ENCODE results near the gene PRND.
"Not testable (repeated sequence)": the region's sequence is repeated elsewhere in the genome, so short reads cannot be mapped to it uniquely, and the experiment has no call there.

The PRND gene

DNA sequence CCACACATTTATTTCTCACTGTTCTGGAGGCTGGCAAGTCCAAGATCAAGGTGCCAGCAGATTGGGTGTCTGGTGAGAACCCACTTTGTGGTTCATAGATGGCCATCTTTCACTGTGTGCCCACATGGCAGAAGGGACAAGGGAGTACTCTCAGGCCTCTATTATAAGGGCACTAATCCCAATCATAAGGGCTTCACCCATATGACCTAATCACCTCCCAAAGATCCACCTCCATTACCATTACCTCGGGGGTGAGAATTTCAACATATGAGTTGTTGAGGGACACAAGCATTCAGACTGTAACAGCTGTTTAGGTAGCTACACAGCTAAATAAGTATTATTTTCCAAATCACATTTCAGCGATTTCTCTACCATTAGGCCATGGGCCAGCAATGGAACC is 2.5 kb upstream of the PRND start:
- no peak overlapping the region for H3K4me3 Mint-ChIP-seq
- peaks cover 17% of the 10 kb centered on the region for H3K4me1 Mint-ChIP-seq (ENCODE audit: low read depth)
- no peak overlapping the region for H3K27ac Mint-ChIP-seq
- H3K27me3 Mint-ChIP-seq = no peaks in the 10 kb centered on the region
- no peaks in the 10 kb centered on the region for H3K9me3 Mint-ChIP-seq
- H3K36me3 Mint-ChIP-seq (ENCODE audit: low read depth) = no peaks in the 10 kb centered on the region

DNA sequence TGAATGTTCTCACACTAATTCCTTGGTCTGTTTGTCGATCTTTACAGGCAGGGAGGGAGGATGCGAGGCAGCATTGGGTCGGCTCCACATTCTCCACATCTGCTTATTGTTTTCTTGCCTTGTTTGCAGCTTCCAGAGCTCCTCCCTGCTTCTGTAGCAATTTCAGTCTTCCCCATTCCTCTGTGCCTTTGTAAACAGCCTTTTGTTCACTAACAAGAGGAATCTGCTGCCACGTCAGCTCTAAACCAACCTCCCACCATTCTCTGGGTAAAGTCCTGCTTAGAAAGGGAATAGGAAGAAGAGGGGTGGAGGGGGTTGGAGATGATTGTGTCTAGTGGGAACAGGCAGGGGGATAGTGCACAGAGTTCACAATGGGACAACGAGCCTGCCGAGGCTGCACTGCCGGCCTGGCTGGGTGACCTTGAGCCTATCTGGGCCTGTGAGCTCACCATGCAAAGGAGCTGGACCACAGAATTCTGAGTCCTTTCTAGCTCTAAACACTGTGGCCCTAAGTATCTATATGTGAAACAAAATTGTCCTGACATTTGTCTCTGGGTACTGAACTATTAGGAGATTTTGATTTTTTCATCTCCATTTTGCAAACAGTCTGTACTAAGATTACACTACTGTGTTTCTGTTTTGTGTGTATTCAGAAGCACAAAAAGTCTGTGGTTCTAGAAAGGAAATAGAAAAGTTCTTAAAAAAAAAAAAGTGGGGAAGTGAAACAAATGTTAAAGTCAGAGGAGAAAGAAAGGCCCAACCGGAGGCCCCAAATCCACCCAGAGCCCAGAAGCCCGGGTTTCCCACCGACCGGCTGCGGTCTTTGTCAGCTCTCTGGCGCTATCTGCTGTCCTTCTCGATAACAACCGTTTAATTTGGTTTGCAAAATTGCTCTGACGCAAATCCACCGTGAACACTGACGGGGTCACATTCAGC is 1.4 kb upstream of the PRND start:
- no peak overlapping the region for H3K4me3 Mint-ChIP-seq
- peaks cover 17% of the 10 kb centered on the region for H3K4me1 Mint-ChIP-seq (ENCODE audit: low read depth)
- H3K27ac Mint-ChIP-seq = peak overlapping the region; percentile 26
- H3K36me3 Mint-ChIP-seq (ENCODE audit: low read depth) = no peaks in the 10 kb centered on the region
- no peaks in the 10 kb centered on the region for H3K9me3 Mint-ChIP-seq
- H3K27me3 Mint-ChIP-seq = no peaks in the 10 kb centered on the region

DNA sequence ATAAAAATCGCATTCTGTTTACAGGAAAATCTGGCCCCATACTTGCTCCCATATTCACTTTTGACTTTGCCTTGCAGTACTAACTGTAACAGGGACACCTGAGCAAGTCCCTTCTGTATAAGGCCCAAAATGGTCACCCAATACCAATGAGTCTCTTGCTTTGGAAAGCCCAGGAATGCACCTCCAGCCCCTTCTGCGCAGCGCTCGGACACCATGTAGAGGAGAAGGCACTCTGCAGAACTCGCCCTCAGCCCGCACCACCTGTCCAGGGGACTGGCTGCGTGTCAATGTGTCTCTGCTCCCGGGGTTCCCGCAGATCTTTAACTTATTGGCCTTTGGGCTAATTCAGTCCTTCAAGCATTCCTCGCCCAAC is 746 bp upstream of the PRND start:
- Mint-ChIP-seq H3K4me1 (ENCODE audit: low read depth) (peaks cover 17% of the 10 kb centered on the region), H3K9me3 (no peaks in the 10 kb centered on the region), H3K27ac (no peak overlapping the region), H3K27me3 (no peaks in the 10 kb centered on the region), H3K36me3 (ENCODE audit: low read depth) (no peaks in the 10 kb centered on the region), H3K4me3 (no peak overlapping the region)

DNA sequence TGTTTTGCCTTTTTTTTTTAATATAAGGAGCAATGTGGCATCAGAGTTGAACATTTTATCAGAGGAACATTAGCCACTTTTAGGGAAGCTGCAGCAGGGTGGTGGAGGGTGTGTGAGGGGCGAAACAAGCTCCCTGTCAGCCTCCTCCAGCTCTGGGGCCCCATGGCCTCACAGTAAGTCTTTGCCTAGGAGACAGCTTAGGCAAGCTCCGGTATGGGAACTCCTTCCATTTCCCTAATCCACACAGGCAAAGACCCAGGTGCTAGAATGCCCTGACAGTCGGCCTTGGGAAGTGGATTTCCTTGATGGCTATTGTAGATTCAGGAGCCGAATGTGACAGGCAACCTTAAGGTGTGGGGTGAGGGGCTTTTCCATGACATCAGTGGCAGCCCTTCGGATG is 862 bp downstream of the PRND start:
- H3K27ac Mint-ChIP-seq = no peak overlapping the region

GRCh38 chr20:4722993-4723392 is 1.3 kb downstream of the PRND start:
- Mint-ChIP-seq H3K9me3 (no peaks in the 10 kb centered on the region), H3K27me3 (no peaks in the 10 kb centered on the region), H3K36me3 (ENCODE audit: low read depth) (no peaks in the 10 kb centered on the region), H3K27ac (no peak overlapping the region), H3K4me1 (ENCODE audit: low read depth) (peaks cover 27% of the 10 kb centered on the region), H3K4me3 (no peak overlapping the region)

More for the DNA sequence above, 862 bp downstream of the PRND start:
- no peaks in the 10 kb centered on the region for H3K36me3 Mint-ChIP-seq (ENCODE audit: low read depth)
- no peak overlapping the region for H3K4me3 Mint-ChIP-seq
- peaks cover 27% of the 10 kb centered on the region for H3K4me1 Mint-ChIP-seq (ENCODE audit: low read depth)
- no peaks in the 10 kb centered on the region for H3K27me3 Mint-ChIP-seq
- no peaks in the 10 kb centered on the region for H3K9me3 Mint-ChIP-seq

GRCh38 chr20:4723553-4723952 is 1.8 kb downstream of the PRND start:
- H3K4me3 Mint-ChIP-seq; H3K27me3 Mint-ChIP-seq; H3K9me3 Mint-ChIP-seq; H3K27ac Mint-ChIP-seq; H3K36me3 Mint-ChIP-seq (ENCODE audit: low read depth): not testable (repeated sequence)
- peaks cover 27% of the 10 kb centered on the region for H3K4me1 Mint-ChIP-seq (ENCODE audit: low read depth)

GRCh38 chr20:4724459-4725262 is 3.0 kb downstream of the PRND start:
- no peaks in the 10 kb centered on the region for H3K36me3 Mint-ChIP-seq (ENCODE audit: low read depth)
- H3K4me3 Mint-ChIP-seq = no peak overlapping the region
- H3K4me1 Mint-ChIP-seq (ENCODE audit: low read depth) = peaks cover 24% of the 10 kb centered on the region
- H3K27me3 Mint-ChIP-seq = no peaks in the 10 kb centered on the region
- no peak overlapping the region for H3K27ac Mint-ChIP-seq
- no peaks in the 10 kb centered on the region for H3K9me3 Mint-ChIP-seq

GRCh38 chr20:4725263-4725550 is 3.5 kb downstream of the PRND start:
- Mint-ChIP-seq H3K4me3 (no peak overlapping the region), H3K4me1 (ENCODE audit: low read depth) (peaks cover 19% of the 10 kb centered on the region), H3K36me3 (ENCODE audit: low read depth) (no peaks in the 10 kb centered on the region), H3K9me3 (no peaks in the 10 kb centered on the region), H3K27ac (no peak overlapping the region), H3K27me3 (no peaks in the 10 kb centered on the region)

- no peaks in the 10 kb centered on the region for H3K27me3 Mint-ChIP-seq
- peak overlapping the region; percentile 40 for H3K4me3 Mint-ChIP-seq
- no peak overlapping the region for H3K27ac Mint-ChIP-seq
- no peaks in the 10 kb centered on the region for H3K9me3 Mint-ChIP-seq
- H3K36me3 Mint-ChIP-seq (ENCODE audit: low read depth) = no peaks in the 10 kb centered on the region
- peaks cover 10% of the 10 kb centered on the region for H3K4me1 Mint-ChIP-seq (ENCODE audit: low read depth)
These were observed 5.1 kb downstream of the PRND start for GRCh38 chr20:4726710-4727397.

- peaks cover 10% of the 10 kb centered on the region for H3K4me1 Mint-ChIP-seq (ENCODE audit: low read depth)
- no peak overlapping the region for H3K4me3 Mint-ChIP-seq
- no peaks in the 10 kb centered on the region for H3K36me3 Mint-ChIP-seq (ENCODE audit: low read depth)
- no peaks in the 10 kb centered on the region for H3K9me3 Mint-ChIP-seq
- no peak overlapping the region for H3K27ac Mint-ChIP-seq
- H3K27me3 Mint-ChIP-seq = peaks cover 7% of the 10 kb centered on the region
These were observed 6.5 kb downstream of the PRND start for GRCh38 chr20:4728120-4728760.

GRCh38 chr20:4729265-4729664 is 7.6 kb downstream of the PRND start:
- Mint-ChIP-seq H3K27ac (no peak overlapping the region), H3K4me1 (ENCODE audit: low read depth) (peaks cover 10% of the 10 kb centered on the region), H3K27me3 (peaks cover 14% of the 10 kb centered on the region), H3K36me3 (ENCODE audit: low read depth) (no peaks in the 10 kb centered on the region), H3K9me3 (no peaks in the 10 kb centered on the region), H3K4me3 (no peak overlapping the region)

GRCh38 chr20:4730780-4731179 is 9.1 kb downstream of the PRND start:
- peaks cover 19% of the 10 kb centered on the region for H3K27me3 Mint-ChIP-seq
- H3K4me1 Mint-ChIP-seq (ENCODE audit: low read depth) = peaks cover 10% of the 10 kb centered on the region
- H3K4me3 Mint-ChIP-seq = no peak overlapping the region
- no peaks in the 10 kb centered on the region for H3K36me3 Mint-ChIP-seq (ENCODE audit: low read depth)
- H3K9me3 Mint-ChIP-seq = no peaks in the 10 kb centered on the region
- no peak overlapping the region for H3K27ac Mint-ChIP-seq

GRCh38 chr20:4736875-4737274 is 15.2 kb downstream of the PRND start:
- Mint-ChIP-seq H3K27me3 (peaks cover 32% of the 10 kb centered on the region), H3K4me1 (ENCODE audit: low read depth) (no peaks in the 10 kb centered on the region), H3K4me3 (no peak overlapping the region), H3K36me3 (ENCODE audit: low read depth) (no peaks in the 10 kb centered on the region), H3K9me3 (no peaks in the 10 kb centered on the region), H3K27ac (no peak overlapping the region)

- H3K9me3 Mint-ChIP-seq = no peaks in the 10 kb centered on the region
- H3K4me3 Mint-ChIP-seq = no peak overlapping the region
- peaks cover 25% of the 10 kb centered on the region for H3K27me3 Mint-ChIP-seq
- no peak overlapping the region for H3K27ac Mint-ChIP-seq
- no peaks in the 10 kb centered on the region for H3K4me1 Mint-ChIP-seq (ENCODE audit: low read depth)
- no peaks in the 10 kb centered on the region for H3K36me3 Mint-ChIP-seq (ENCODE audit: low read depth)
These were observed 16.3 kb downstream of the PRND start for GRCh38 chr20:4737857-4738627.
